Smooth muscle cell (in vitro differentiated cells): Measurements from ENCODE around the gene CAPZA2. TPM values are rescaled to one million over a fixed set of nuclear protein-coding genes. Genes with fewer than 3 reads are reported as not detected.

Experiments
- DNase-seq: peaks from one replicate; lab custom pipeline; 2025; ENCODE audit not compliant: unreplicated experiment; lab: John Stamatoyannopoulos, UW
- H2AFZ ChIP-seq: fragments of 200-600 bp; sonication (generic); 2 replicates; pipeline ENCODE4 v1.6.0; 2016; ENCODE audit warnings: antibody characterized with exemption, low read depth, mild to moderate bottlenecking
- H3F3A ChIP-seq: fragments of 200-600 bp; sonication (generic); 2 replicates; pipeline ENCODE4 v1.6.0; 2017; ENCODE audit warnings: antibody characterized with exemption, low read depth
- H3K27ac ChIP-seq: fragments of 200-600 bp; sonication (generic); 2 replicates; pipeline ENCODE4 v1.5.1; 2016; ENCODE audit warnings: low read depth, mild to moderate bottlenecking
- H3K27me3 ChIP-seq: fragments of 200-600 bp; sonication (generic); 2 replicates; pipeline ENCODE4 v1.6.1; 2016; ENCODE audit warnings: low read depth, mild to moderate bottlenecking
- H3K36me3 ChIP-seq: fragments of 200-600 bp; sonication (generic); 2 replicates; pipeline ENCODE4 v1.5.1; 2016; ENCODE audit warnings: low read depth
- H3K4me1 ChIP-seq: fragments of 200-600 bp; sonication (generic); 2 replicates; pipeline ENCODE4 v1.5.1; 2016; ENCODE audit warnings: low read depth
- H3K4me2 ChIP-seq: fragments of 200-600 bp; sonication (generic); 2 replicates; pipeline ENCODE4 v1.6.0; 2016; ENCODE audit warnings: mild to moderate bottlenecking
- H3K4me3 ChIP-seq: fragments of 200-600 bp; sonication (generic); 2 replicates; pipeline ENCODE4 v1.5.1; 2016; ENCODE audit warnings: mild to moderate bottlenecking
- H3K79me2 ChIP-seq: fragments of 200-600 bp; sonication (generic); 2 replicates; pipeline ENCODE4 v1.6.0; 2016; ENCODE audit warnings: low read depth, mild to moderate bottlenecking
- H3K9ac ChIP-seq: fragments of 200-600 bp; sonication (generic); 2 replicates; pipeline ENCODE4 v1.6.0; 2016; ENCODE audit warnings: low read depth
- H3K9me3 ChIP-seq: fragments of 200-600 bp; sonication (generic); replicated peaks from 2 replicates; pipeline ENCODE4 v1.5.1; 2016; ENCODE audit warnings: low read depth
- H4K20me1 ChIP-seq: fragments of 200-600 bp; sonication (generic); 2 replicates; pipeline ENCODE4 v1.6.0; 2016; ENCODE audit warnings: low read depth
- WGBS: methylation state at CpG from one replicate; pipeline ENCODE4 v1.1.7; 2016; ENCODE audit warnings: low lambda C conversion rate; 5-methylcytosine and 5-hydroxymethylcytosine counted together
- polyA plus RNA-seq: library from polyadenylated mRNA; unstranded; fragments of >200 nt; fragmentation: Nextera tagmentation; extraction: Ambion mirVana; gene quantifications from 2 replicates; pipeline ENCODE4 v1.2.1, GENCODE V29; 2016
- total RNA-seq: library from RNA; depleted of rRNA; stranded (reverse); fragments of >200 nt; gene quantifications from 2 replicates; pipeline ENCODE4 v1.2.3, GENCODE V29; 2014
- TF ChIP-seq, protein P1 (sequence below): fragments of 200-600 bp; sonication (generic); IDR thresholded peaks from 2 replicates; pipeline ENCODE4 v1.5.1; 2017; ENCODE audit warnings: borderline replicate concordance, mild to moderate bottlenecking, antibody characterized with exemption; ENCODE audit not compliant: insufficient read depth, poor library complexity, severe bottlenecking

Gene CAPZA2
- total and polyA plus RNA-seq, 2 experiments from 2014 or later, result 143 to 161 TPM

DNA sequence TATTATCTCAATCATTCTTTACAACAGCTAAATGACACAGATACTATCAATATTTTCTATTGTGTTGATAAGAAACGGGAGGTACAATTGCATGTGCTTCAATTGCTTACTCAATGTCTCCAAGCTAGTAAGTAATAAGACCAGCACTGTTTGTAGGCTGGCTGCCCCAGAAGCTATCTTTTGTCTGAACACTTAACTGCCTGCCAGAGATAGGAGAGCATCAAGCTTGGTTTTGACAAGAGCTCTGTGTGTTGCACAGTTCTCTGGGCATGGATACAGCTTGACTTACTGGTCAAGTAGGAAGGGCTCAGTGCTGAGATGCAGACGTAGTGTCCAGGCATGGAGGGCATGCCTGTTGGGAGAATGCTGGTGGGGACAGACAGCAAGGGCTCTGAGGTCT, 26.3 kb upstream of the CAPZA2 start:
- no peaks in the 10 kb centered on the region for H3F3A ChIP-seq
- H3K27me3 ChIP-seq, result no peaks in the 10 kb centered on the region
- DNase-seq, result no peak
- H3K9ac ChIP-seq, result no peak overlapping the region
- no peaks in the 10 kb centered on the region for H3K79me2 ChIP-seq
- no peaks in the 10 kb centered on the region for H3K4me1 ChIP-seq
- H3K36me3 ChIP-seq, result no peaks in the 10 kb centered on the region
- H2AFZ ChIP-seq, result no peak overlapping the region
- no peak overlapping the region for H3K4me3 ChIP-seq
- WGBS, result 88% methylated on average over 2 of the region's 2 CpGs
- H4K20me1 ChIP-seq, result no peaks in the 10 kb centered on the region
- no peak overlapping the region for H3K27ac ChIP-seq
- H3K9me3 ChIP-seq, result no peaks in the 10 kb centered on the region
- TF ChIP-seq, protein P1, sequence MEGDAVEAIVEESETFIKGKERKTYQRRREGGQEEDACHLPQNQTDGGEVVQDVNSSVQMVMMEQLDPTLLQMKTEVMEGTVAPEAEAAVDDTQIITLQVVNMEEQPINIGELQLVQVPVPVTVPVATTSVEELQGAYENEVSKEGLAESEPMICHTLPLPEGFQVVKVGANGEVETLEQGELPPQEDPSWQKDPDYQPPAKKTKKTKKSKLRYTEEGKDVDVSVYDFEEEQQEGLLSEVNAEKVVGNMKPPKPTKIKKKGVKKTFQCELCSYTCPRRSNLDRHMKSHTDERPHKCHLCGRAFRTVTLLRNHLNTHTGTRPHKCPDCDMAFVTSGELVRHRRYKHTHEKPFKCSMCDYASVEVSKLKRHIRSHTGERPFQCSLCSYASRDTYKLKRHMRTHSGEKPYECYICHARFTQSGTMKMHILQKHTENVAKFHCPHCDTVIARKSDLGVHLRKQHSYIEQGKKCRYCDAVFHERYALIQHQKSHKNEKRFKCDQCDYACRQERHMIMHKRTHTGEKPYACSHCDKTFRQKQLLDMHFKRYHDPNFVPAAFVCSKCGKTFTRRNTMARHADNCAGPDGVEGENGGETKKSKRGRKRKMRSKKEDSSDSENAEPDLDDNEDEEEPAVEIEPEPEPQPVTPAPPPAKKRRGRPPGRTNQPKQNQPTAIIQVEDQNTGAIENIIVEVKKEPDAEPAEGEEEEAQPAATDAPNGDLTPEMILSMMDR, result no peak
- no peak overlapping the region for H3K4me2 ChIP-seq

DNA sequence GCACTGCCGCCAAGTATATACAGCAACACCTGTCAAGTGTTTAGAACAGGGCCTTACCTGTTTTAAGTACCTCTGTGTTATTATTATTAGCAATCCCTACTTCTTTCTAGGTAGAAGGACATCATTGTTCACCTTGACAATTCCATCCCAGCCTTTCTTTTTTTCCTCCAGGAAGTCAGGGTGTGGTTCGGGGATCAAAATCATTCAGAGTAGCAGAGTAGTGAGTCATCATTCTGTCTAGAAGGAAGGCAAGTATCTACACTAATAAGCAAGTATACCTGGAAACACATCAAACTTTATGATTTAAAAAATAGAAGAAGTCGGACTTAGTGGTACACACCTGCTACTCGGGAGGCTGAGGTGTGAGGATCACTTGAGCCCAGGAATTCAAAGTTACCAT, 25.5 kb upstream of the CAPZA2 start:
- Histone ChIP-seq H3K9me3 (no peaks in the 10 kb centered on the region), H3K4me1 (no peaks in the 10 kb centered on the region), H3F3A (no peaks in the 10 kb centered on the region), H3K4me3 (no peak overlapping the region), H3K27ac (no peak overlapping the region), H3K79me2 (no peaks in the 10 kb centered on the region), H3K36me3 (no peaks in the 10 kb centered on the region), H2AFZ (no peak overlapping the region), H3K4me2 (no peak overlapping the region), H3K9ac (no peak overlapping the region), H4K20me1 (no peaks in the 10 kb centered on the region), H3K27me3 (no peaks in the 10 kb centered on the region)
- no peak for DNase-seq
- 93% methylated on average over 4 of the region's 4 CpGs for WGBS
- TF ChIP-seq, protein P1, result no peak

DNA sequence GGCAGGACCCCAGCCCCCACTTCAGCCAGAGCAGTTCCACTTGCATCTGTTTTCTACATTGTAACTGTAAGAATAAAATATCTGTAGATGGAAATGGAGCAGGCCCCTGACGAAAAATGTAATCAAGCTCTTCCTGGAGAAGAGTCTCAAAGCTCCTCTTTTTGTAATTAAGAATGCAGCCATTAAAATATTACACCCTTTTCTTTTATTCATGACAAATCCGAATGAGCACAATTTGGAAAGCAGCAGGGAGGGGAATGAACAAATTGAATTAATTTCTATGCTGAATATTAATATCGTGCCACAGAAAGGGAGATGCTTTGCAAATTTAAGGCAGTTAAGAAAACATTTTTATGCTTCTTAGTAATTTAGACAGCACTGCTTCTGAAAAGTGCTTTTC, 24.8 kb upstream of the CAPZA2 start:
- Histone ChIP-seq H3K4me3 (no peak overlapping the region), H3K9me3 (no peaks in the 10 kb centered on the region), H3K27me3 (no peaks in the 10 kb centered on the region), H4K20me1 (no peaks in the 10 kb centered on the region), H3K79me2 (no peaks in the 10 kb centered on the region), H3K9ac (no peak overlapping the region), H3K27ac (no peak overlapping the region), H3K4me1 (no peaks in the 10 kb centered on the region), H3K36me3 (no peaks in the 10 kb centered on the region), H3F3A (no peaks in the 10 kb centered on the region), H2AFZ (no peak overlapping the region), H3K4me2 (no peak overlapping the region)
- WGBS, result 91% methylated on average over 3 of the region's 3 CpGs
- TF ChIP-seq, protein P1, result no peak
- DNase-seq, result no peak

DNA sequence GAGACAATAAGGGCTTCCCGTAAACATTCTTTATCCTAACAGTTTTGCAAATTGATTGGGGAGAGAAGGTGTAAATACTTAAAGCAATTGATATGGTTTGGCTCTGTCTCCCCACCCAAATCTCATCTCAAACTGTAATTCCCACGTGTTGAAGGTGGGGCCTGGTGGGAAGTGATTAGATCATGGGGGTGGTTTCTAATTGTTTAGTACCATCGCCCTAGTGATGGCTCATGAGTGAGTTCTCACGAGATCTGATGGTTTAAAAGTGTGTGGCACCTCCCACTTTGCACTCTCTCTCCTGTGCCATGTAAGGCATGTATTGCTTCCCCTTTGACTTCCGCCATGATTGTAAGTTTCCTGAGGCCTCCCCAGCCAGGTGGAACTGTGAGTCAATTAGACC, 22.1 kb upstream of the CAPZA2 start:
- no peaks in the 10 kb centered on the region for H4K20me1 ChIP-seq
- H3K79me2 ChIP-seq, result no peaks in the 10 kb centered on the region
- no peak for DNase-seq
- 68% methylated on average over 5 of the region's 5 CpGs for WGBS
- no peak overlapping the region for H2AFZ ChIP-seq
- H3F3A ChIP-seq, result no peaks in the 10 kb centered on the region
- H3K36me3 ChIP-seq, result no peaks in the 10 kb centered on the region
- no peak overlapping the region for H3K4me2 ChIP-seq
- no peak overlapping the region for H3K27ac ChIP-seq
- no peaks in the 10 kb centered on the region for H3K9me3 ChIP-seq
- no peaks in the 10 kb centered on the region for H3K27me3 ChIP-seq
- no peak overlapping the region for H3K4me3 ChIP-seq
- H3K4me1 ChIP-seq, result no peaks in the 10 kb centered on the region
- no peak overlapping the region for H3K9ac ChIP-seq
- TF ChIP-seq, protein P1, result no peak
